ENCODE results near the gene ATP6V0A1.

Gene ATP6V0A1

DNA sequence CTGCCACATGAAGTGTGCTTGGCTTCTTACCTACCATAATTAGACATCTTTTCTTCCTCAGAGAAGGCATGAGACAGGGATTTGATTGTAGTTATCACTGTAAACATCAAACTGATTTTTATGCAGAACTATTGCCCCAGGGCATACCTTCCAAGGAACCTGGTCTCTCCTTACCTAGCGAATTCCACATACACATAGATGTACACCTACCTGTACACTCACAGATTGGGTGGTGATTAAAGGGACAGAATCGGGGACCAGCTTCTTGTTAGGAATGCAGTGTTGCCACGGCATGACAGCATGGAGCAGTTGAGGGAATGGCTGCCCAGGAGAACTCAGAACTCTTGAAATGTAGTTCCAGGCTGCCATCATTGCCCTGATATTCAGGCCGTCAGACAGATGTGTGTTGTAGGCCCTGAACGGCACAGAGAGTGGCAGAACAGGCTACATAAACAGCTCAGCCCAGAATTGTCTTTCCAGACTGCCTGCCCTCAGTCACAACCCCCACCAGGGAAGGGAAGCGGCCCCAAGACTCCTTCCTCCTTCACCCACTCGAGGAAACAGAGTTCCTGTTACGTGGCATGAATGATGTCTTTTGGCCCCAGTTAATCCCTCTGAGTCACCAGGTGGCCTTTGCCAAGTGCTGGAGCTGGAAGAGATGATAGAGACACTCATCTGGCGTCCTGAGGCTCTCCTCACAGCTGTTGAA lies 59.5 kb downstream of the ATP6V0A1 start:
- TF ChIP-seq, protein P1, sequence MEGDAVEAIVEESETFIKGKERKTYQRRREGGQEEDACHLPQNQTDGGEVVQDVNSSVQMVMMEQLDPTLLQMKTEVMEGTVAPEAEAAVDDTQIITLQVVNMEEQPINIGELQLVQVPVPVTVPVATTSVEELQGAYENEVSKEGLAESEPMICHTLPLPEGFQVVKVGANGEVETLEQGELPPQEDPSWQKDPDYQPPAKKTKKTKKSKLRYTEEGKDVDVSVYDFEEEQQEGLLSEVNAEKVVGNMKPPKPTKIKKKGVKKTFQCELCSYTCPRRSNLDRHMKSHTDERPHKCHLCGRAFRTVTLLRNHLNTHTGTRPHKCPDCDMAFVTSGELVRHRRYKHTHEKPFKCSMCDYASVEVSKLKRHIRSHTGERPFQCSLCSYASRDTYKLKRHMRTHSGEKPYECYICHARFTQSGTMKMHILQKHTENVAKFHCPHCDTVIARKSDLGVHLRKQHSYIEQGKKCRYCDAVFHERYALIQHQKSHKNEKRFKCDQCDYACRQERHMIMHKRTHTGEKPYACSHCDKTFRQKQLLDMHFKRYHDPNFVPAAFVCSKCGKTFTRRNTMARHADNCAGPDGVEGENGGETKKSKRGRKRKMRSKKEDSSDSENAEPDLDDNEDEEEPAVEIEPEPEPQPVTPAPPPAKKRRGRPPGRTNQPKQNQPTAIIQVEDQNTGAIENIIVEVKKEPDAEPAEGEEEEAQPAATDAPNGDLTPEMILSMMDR (IDR thresholded peaks at IDR 0.05; ENCODE audit: low read depth, low read length), result no peak
- in situ Hi-C loops (cut with HindIII; ENCODE audit: low sequenced_read_pairs), result no loop called here
- DNase-seq (ENCODE audit: low read depth, low spot score), result peak; percentile 93
- no peak overlapping the region for H3K4me3 ChIP-seq (ENCODE audit: low read depth, low read length)

DNA sequence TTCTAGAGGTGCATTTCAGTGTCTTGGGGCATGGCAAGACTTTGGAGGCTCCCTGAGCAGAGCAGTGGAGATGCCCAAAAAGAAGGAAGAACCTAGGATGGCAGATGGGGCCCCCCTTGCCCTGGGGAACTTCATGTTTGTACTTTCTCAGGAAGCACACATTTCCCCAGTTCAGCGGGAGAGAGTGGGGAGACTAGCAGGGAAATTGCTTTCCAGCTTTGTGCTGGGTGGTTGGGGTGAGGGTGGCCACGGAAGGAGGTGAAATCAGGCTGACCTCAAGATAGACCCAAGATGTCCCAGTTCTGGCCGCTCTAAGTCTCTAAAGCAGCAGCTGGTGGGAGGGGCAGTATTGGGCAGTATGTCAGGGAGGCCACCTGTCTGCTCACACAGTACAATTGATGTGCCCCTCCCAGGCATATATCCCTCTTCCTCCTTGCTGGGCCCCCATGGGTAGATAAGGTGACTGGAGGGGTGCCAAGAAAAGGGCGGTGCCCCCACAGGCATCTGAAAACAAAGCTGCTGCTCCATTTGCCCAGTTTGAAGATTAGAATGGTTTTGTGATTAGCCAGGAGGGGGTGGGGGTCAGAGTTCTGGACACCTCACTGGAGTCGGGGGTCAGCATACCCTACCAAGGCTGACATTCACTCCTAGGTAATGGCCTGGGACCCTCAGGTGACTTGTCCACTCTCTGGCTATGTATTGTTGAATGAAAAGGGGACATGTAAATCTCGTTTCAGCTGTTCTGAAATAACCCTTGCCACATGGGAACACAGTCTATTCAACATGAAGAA lies 60.3 kb downstream of the ATP6V0A1 start:
- in situ Hi-C loops (cut with HindIII; ENCODE audit: low sequenced_read_pairs), result no loop called here
- TF ChIP-seq, protein P1 (IDR thresholded peaks at IDR 0.05; ENCODE audit: low read depth, low read length), result no peak
- no peak overlapping the region for H3K4me3 ChIP-seq (ENCODE audit: low read depth, low read length)
- peak; percentile 26 for DNase-seq (ENCODE audit: low read depth, low spot score)

DNA sequence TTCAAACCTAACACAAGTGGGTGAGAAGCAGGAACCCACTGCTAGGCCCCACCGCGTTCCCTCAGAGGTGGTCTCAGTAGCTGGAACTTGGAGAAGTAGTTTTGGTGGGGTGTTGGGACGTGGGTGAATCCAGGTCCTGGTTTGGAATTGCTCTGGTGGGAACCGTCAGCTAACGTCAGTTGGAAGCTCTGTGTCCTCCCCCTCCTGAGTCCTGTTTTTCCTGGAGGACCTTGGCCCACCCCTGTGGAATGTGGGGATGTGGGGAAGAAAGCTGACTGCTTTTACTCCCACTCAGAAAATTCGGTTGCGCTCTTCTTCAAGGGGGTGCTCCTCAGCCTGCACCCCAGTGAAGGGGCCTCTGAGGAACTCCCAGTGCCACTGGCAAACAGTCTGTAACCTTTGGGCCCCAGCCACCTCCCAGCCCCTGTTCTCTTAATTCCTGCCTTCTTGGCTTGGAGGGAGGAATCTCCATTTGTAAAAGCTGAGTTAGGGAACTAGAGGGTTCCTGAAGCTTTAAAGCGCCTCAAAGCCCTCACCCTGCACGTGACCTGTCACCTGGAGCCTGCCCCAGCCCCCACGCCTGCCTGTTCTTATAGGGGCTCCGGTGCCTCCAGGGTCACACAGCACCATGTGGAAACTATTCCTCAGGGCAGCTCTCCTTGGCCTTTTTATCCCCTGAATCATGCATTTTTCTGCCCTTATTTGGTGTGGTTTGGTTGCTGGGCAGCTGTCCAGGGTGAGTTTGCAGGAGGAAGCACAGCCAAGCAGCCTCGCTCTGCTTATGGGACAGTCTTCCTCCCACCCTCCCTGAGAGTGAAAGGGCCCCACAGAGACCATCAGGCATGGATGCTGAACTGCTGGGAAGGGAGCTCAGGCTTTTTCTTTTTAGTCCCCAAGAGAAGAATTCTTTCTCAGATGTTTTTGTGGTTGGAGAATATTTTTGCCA lies 61.1 kb downstream of the ATP6V0A1 start:
- no peak overlapping the region for H3K4me3 ChIP-seq (ENCODE audit: low read depth, low read length)
- peak; percentile 99 for DNase-seq (ENCODE audit: low read depth, low spot score)
- in situ Hi-C loops (cut with HindIII; ENCODE audit: low sequenced_read_pairs), result no loop called here
- TF ChIP-seq, protein P1 (IDR thresholded peaks at IDR 0.05; ENCODE audit: low read depth, low read length), result no peak

DNA sequence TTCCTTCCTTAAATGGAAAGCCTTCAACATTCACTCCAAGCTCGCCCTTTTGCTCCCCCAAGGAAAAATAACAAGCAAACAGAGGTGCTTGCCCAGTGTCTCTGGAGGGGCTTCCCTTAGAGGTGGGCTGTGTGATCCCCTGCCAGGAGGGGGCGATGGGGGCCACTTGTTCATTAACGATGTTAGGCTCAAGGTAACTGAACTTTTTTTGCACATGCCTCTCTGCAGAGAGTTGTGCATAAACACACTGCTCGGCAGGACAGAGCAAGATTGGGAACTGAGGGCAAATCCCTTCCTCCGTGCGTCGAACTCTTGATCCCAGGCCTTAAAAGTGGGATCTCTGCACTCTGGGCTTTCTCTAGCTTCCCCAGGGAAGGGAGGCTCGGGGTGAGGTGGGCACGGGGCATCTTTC lies 61.9 kb downstream of the ATP6V0A1 start:
- no peak for DNase-seq (ENCODE audit: low read depth, low spot score)
- H3K4me3 ChIP-seq (ENCODE audit: low read depth, low read length), result no peak overlapping the region
- in situ Hi-C loops (cut with HindIII; ENCODE audit: low sequenced_read_pairs), result no loop called here
- TF ChIP-seq, protein P1 (IDR thresholded peaks at IDR 0.05; ENCODE audit: low read depth, low read length), result peak; percentile 39

DNA sequence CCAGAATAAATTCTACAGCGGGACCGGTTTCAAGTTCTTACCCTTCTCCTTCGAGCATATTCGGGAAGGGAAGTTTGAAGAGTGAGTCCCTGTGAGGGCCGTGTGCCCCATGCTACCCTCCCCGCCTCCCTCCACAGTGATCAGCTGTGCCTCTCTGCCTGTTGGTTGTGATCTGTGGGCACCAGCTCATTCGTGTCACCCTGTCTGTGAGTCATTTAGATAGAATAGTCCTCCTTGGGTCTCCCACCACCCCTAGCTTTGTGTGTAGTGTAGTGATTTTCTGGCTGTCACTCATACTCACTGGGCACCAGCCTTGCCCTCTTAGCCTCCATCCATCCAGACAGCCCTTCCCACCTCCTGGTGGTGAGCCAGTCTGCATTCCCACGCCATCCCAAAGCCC lies 62.4 kb downstream of the ATP6V0A1 start:
- in situ Hi-C loops (cut with HindIII; ENCODE audit: low sequenced_read_pairs), result no loop called here

More for the DNA sequence above, 62.4 kb downstream of the ATP6V0A1 start:
- TF ChIP-seq, protein P1 (IDR thresholded peaks at IDR 0.05; ENCODE audit: low read depth, low read length), result no peak
- DNase-seq (ENCODE audit: low read depth, low spot score), result no peak
- no peak overlapping the region for H3K4me3 ChIP-seq (ENCODE audit: low read depth, low read length)

Measured in astrocyte of the spinal cord (primary cell).